Neural cell (in vitro differentiated cells): ENCODE data around the gene COL1A1.

Source experiments
- CTCF ChIP-seq: fragments of 450-650 bp; IDR thresholded peaks from 2 replicates; pipeline ENCODE4 v1.5.1; 2014; ENCODE audit warnings: antibody characterized with exemption, mild to moderate bottlenecking, moderate library complexity; ENCODE audit not compliant: poor library complexity, severe bottlenecking
- EZH2 ChIP-seq: fragments of 200-600, 300-800 bp; shearing (Covaris generic), sonication (generic); IDR thresholded peaks from 2 replicates; pipeline ENCODE4 v1.6.1; 2014; ENCODE audit warnings: antibody characterized with exemption, low read length, borderline replicate concordance, mild to moderate bottlenecking; ENCODE audit not compliant: insufficient read depth, poor library complexity, severe bottlenecking
- MXI1 ChIP-seq: fragments of 450-650 bp; conservative IDR thresholded peaks from 2 replicates; pipeline ENCODE4 v1.6.1; 2014; ENCODE audit warnings: antibody characterized with exemption, mild to moderate bottlenecking; ENCODE audit not compliant: poor library complexity, severe bottlenecking
- POLR2AphosphoS5 ChIP-seq: IDR thresholded peaks from 2 replicates; pipeline ENCODE4 v1.6.1; 2012
- REST ChIP-seq: IDR thresholded peaks from 2 replicates; pipeline ENCODE4 v1.6.1; 2012; ENCODE audit warnings: borderline replicate concordance

GRCh38 chr17:50194934-50195865, 6.2 kb downstream of the COL1A1 start:
- TF ChIP-seq REST (no peak), MXI1 (no peak), CTCF (no peak), EZH2 (no peak), POLR2AphosphoS5 (no peak)
